GM23248 (cell line): Measurements from ENCODE around the gene ZNF76. TPM values are rescaled to one million over a fixed set of nuclear protein-coding genes. Genes with fewer than 3 reads are reported as not detected.

ENCODE experiments used
- DNase-seq: peaks from one replicate; pipeline ENCODE4 v3.0.0-alpha.2; 2015
- H2AFZ ChIP-seq: fragments of 200-600 bp; sonication (generic); 2 replicates; pipeline ENCODE4 v1.6.1; 2016; ENCODE audit warnings: antibody characterized with exemption
- H3F3A ChIP-seq: fragments of 200-600 bp; sonication (generic); 2 replicates; pipeline ENCODE4 v1.6.1; 2016; ENCODE audit warnings: mild to moderate bottlenecking, antibody characterized with exemption, mixed run types; ENCODE audit not compliant: insufficient read depth
- H3K27ac ChIP-seq: fragments of 200-600 bp; sonication (generic); 2 replicates; pipeline ENCODE4 v1.5.1; 2016; ENCODE audit warnings: mild to moderate bottlenecking
- H3K27me3 ChIP-seq: fragments of 200-600 bp; sonication (generic); replicated peaks from 2 replicates; pipeline ENCODE4 v1.6.1; 2016; ENCODE audit warnings: mild to moderate bottlenecking; ENCODE audit not compliant: insufficient read depth
- H3K36me3 ChIP-seq: fragments of 200-600 bp; sonication (generic); 2 replicates; pipeline ENCODE4 v1.6.1; 2016; ENCODE audit warnings: low read depth, mild to moderate bottlenecking
- H3K4me1 ChIP-seq: fragments of 200-600 bp; sonication (generic); 2 replicates; pipeline ENCODE4 v1.6.1; 2016; ENCODE audit warnings: mild to moderate bottlenecking; ENCODE audit not compliant: insufficient read depth
- H3K4me2 ChIP-seq: fragments of 200-600 bp; sonication (generic); one replicate; pipeline ENCODE4 v1.6.1; 2016; ENCODE audit warnings: mild to moderate bottlenecking; ENCODE audit not compliant: unreplicated experiment
- H3K4me3 ChIP-seq: fragments of 200-600 bp; sonication (generic); 2 replicates; pipeline ENCODE4 v1.5.1; 2016; ENCODE audit warnings: mild to moderate bottlenecking
- H3K79me2 ChIP-seq: fragments of 200-600 bp; sonication (generic); 2 replicates; pipeline ENCODE4 v1.6.1; 2016; ENCODE audit warnings: mild to moderate bottlenecking; ENCODE audit not compliant: insufficient read depth
- H3K9ac ChIP-seq: fragments of 200-600 bp; sonication (generic); 2 replicates; pipeline ENCODE4 v1.6.1; 2016; ENCODE audit warnings: mild to moderate bottlenecking
- H3K9me2 ChIP-seq: fragments of 200-600 bp; sonication (generic); 2 replicates; pipeline ENCODE4 v1.6.1; 2016; ENCODE audit warnings: mixed run types, mild to moderate bottlenecking, moderate library complexity; ENCODE audit not compliant: insufficient read depth
- H3K9me3 ChIP-seq: fragments of 200-600 bp; sonication (generic); one replicate; pipeline ENCODE4 v1.6.1; 2017; ENCODE audit warnings: low read depth
- H4K20me1 ChIP-seq: fragments of 200-600 bp; sonication (generic); 2 replicates; pipeline ENCODE4 v1.6.0; 2016; ENCODE audit not compliant: insufficient read depth
- EZH2 ChIP-seq: fragments of 200-600 bp; sonication (generic); IDR thresholded peaks from 2 replicates; pipeline ENCODE4 v1.6.1; 2018; ENCODE audit warnings: antibody characterized with exemption, mild to moderate bottlenecking; ENCODE audit not compliant: insufficient read depth, poor library complexity, severe bottlenecking
- EZH2phosphoT487 ChIP-seq: fragments of 200-600 bp; sonication (generic); IDR thresholded peaks from 2 replicates; pipeline ENCODE4 v1.6.1; 2018; ENCODE audit warnings: antibody characterized with exemption, moderate library complexity, mild to moderate bottlenecking, low read depth; ENCODE audit not compliant: insufficient read depth
- WGBS, 2 experiments: methylation state at CpG; one replicate each; pipeline ENCODE4 v1.1.6; 2015 to 2017; ENCODE audit warnings: low lambda C conversion rate in 2 of 2, low coverage in 1 of 2; ENCODE audit errors: missing lambda C conversion rate in 2 of 2; 5-methylcytosine and 5-hydroxymethylcytosine counted together
- in situ Hi-C: fragments of 300-500 bp; cut with MboI; formaldehyde crosslinking; loops from 2 replicates; pipeline ENCODE4 v1.15.0; 2020
- polyA plus RNA-seq: library from polyadenylated mRNA; unstranded; fragments of >200 nt; fragmentation: Nextera tagmentation; extraction: Ambion mirVana; gene quantifications from 2 replicates; pipeline ENCODE4 v1.2.1, GENCODE V29; 2016
- total RNA-seq: library from RNA; depleted of rRNA; stranded (reverse); fragments of >200 nt; shearing (Covaris generic); gene quantifications from 2 replicates; pipeline ENCODE4 v1.2.3, GENCODE V29; 2014

The ZNF76 gene
- total and polyA plus RNA-seq, 2 experiments from 2014 or later, result 14.3 to 15.9 TPM

DNA sequence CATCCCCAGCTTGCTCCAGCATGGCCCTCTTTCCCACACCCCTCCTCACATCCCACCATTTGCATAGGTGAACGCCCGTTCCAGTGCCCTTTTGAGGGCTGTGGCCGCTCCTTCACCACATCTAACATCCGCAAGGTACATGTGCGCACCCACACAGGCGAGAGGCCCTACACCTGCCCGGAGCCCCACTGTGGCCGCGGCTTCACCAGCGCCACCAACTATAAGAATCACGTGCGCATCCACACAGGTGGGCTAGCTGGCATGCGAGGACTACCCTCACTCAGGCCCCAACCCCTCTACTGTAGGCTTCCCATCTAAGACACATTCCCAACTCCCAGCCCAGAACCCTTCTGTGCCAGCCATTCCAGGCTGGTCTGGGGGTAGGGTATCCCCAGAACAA, 32.0 kb downstream of the ZNF76 start:
- H3K79me2 ChIP-seq, result no peaks in the 10 kb centered on the region
- in situ Hi-C loops, result no loop called here
- no peak overlapping the region for H2AFZ ChIP-seq
- no peak overlapping the region for H3K9ac ChIP-seq
- no peaks in the 10 kb centered on the region for H4K20me1 ChIP-seq
- H3K4me2 ChIP-seq, result no peak overlapping the region
- no peaks in the 10 kb centered on the region for H3K27me3 ChIP-seq
- H3K9me3 ChIP-seq, result no peaks in the 10 kb centered on the region
- no peak for DNase-seq
- no peak overlapping the region for H3K27ac ChIP-seq
- 98 to 99% methylated on average over 13 of the region's 13 CpGs for WGBS, 2 experiments
- peaks cover 11% of the 10 kb centered on the region; the same call in 1 of the 2 replicates for H3F3A ChIP-seq
- H3K36me3 ChIP-seq, result peaks cover 12% of the 10 kb centered on the region; the same call in 1 of the 2 replicates
- H3K4me3 ChIP-seq, result no peak overlapping the region
- no peaks in the 10 kb centered on the region for H3K9me2 ChIP-seq
- H3K4me1 ChIP-seq, result 0 out of 2 replicates have a peak, but pooled peaks cover 5% of the 10 kb centered on the region
- TF ChIP-seq EZH2phosphoT487 (no peak), EZH2 (no peak)

DNA sequence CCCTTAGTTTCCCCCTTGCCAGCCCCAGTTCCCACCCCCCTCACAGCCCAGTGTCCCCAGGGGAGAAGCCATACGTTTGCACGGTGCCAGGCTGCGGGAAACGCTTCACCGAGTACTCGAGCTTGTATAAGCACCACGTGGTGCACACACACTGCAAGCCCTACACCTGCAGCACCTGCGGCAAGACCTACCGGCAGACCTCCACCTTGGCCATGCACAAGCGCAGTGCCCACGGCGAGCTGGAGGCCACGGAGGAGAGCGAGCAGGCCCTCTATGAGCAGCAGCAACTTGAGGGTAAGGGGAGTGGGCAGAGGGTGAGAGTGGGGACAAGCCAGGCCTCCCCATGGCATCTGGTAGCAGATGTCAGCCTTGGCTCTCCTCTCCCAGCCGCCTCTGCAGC, 33.0 kb downstream of the ZNF76 start:
- Histone ChIP-seq H3K27me3 (no peaks in the 10 kb centered on the region), H2AFZ (no peak overlapping the region), H3K79me2 (no peaks in the 10 kb centered on the region), H3F3A (0 out of 2 replicates have a peak, but pooled peaks cover 8% of the 10 kb centered on the region), H3K4me3 (no peak overlapping the region), H3K9me3 (no peaks in the 10 kb centered on the region), H3K36me3 (peaks cover 11% of the 10 kb centered on the region; the same call in 1 of the 2 replicates), H3K9me2 (no peaks in the 10 kb centered on the region), H3K4me1 (peaks cover 5% of the 10 kb centered on the region; the same call in 1 of the 2 replicates), H3K9ac (no peak overlapping the region), H4K20me1 (no peaks in the 10 kb centered on the region), H3K4me2 (no peak overlapping the region), H3K27ac (no peak overlapping the region)
- TF ChIP-seq EZH2, result no peak
- no peak for TF ChIP-seq EZH2phosphoT487
- in situ Hi-C loops, result no loop called here
- 74 to 76% methylated on average over 15 of the region's 15 CpGs for WGBS, 2 experiments
- no peak for DNase-seq

DNA sequence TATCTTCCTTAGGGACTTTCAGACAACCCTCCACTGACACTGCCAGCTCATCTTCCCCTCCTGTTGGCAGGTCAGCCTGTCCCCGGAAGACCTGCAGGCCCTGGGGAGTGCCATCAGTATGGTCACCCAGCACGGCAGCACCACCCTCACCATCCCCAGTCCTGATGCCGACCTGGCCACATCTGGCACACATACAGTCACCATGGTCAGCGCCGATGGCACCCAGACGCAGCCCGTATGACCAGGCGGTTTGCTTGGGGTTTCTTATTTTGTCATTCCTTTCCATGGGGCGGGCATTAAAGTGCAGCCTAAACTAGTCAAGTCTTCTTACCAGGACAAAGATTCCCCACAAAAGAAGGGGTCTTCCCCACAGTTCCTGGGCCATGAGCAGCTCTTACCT, 34.1 kb downstream of the ZNF76 start:
- no peaks in the 10 kb centered on the region; the same call in 1 of the 2 replicates for H3K4me1 ChIP-seq
- H2AFZ ChIP-seq, result no peak overlapping the region
- no peak overlapping the region for H3K4me3 ChIP-seq
- no peaks in the 10 kb centered on the region for H3K9me3 ChIP-seq
- no peak overlapping the region for H3K9ac ChIP-seq
- DNase-seq, result no peak
- no peak overlapping the region for H3K27ac ChIP-seq
- H4K20me1 ChIP-seq, result no peaks in the 10 kb centered on the region
- TF ChIP-seq EZH2phosphoT487, result no peak
- no peak for TF ChIP-seq EZH2
- H3K4me2 ChIP-seq, result no peak overlapping the region
- H3F3A ChIP-seq, result 0 out of 2 replicates have a peak, but pooled peaks cover 3% of the 10 kb centered on the region
- peaks cover 9% of the 10 kb centered on the region; the same call in 1 of the 2 replicates for H3K36me3 ChIP-seq
- H3K79me2 ChIP-seq, result no peaks in the 10 kb centered on the region
- in situ Hi-C loops, result no loop called here
- no peaks in the 10 kb centered on the region for H3K9me2 ChIP-seq
- H3K27me3 ChIP-seq, result no peaks in the 10 kb centered on the region
- 93 to 96% methylated on average over 9 of the region's 9 CpGs for WGBS, 2 experiments

DNA sequence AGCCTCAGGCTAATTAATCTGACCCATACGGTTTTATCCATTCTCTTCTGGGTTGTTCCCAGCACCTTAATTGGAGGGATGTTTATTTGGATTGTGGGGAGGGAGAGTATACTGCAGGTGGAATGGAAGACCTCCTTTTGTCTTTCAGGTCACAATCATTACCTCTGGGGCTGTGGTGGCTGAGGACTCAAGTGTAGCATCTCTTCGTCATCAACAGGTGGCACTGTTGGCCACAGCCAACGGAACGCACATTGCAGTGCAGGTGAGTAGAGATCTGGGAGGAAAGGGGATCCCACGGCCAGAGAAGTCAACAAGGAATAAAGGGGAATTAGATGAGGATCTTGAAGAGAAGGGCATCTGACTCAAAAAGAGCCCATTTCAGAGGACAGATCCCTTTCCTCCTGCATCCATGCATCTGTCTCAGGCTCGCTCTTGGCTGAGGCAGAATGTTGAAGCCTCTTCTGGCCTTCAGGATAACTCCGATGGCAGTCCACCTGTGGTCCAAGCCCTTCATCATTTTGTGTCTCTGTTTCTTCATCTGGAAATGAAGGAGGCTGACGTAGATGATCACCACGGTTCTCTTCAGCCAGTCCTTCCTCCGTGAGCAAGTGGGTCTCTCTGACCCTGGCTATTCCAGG, 34.9 kb downstream of the ZNF76 start:
- 0 out of 2 replicates have a peak, but pooled peaks cover 3% of the 10 kb centered on the region for H3F3A ChIP-seq
- 67 to 73% methylated on average over 10 of the region's 10 CpGs for WGBS, 2 experiments
- H3K9me3 ChIP-seq, result no peaks in the 10 kb centered on the region
- no peak overlapping the region for H2AFZ ChIP-seq
- H3K27me3 ChIP-seq, result no peaks in the 10 kb centered on the region
- H3K9me2 ChIP-seq, result no peaks in the 10 kb centered on the region
- H3K4me3 ChIP-seq, result no peak overlapping the region
- H3K4me1 ChIP-seq, result no peaks in the 10 kb centered on the region; the same call in 1 of the 2 replicates
- H4K20me1 ChIP-seq, result no peaks in the 10 kb centered on the region
- H3K4me2 ChIP-seq, result no peak overlapping the region
- H3K36me3 ChIP-seq, result peaks cover 9% of the 10 kb centered on the region; the same call in 1 of the 2 replicates
- TF ChIP-seq EZH2, result no peak
- no peak for TF ChIP-seq EZH2phosphoT487
- no peak overlapping the region for H3K27ac ChIP-seq
- H3K79me2 ChIP-seq, result no peaks in the 10 kb centered on the region
- in situ Hi-C loops, result no loop called here
- H3K9ac ChIP-seq, result no peak overlapping the region
- DNase-seq, result peak; percentile 49
